Ovary (tissue), 9 donors: ENCODE measurements around the gene PUS10. TPM values are rescaled to one million over a fixed set of nuclear protein-coding genes. Genes with fewer than 3 reads are reported as not detected.

Source experiments
- DNase-seq, 5 donors: peaks; one replicate each; pipeline ENCODE4 v3.0.0-alpha.2; 2019 to 2020
- H3K27ac ChIP-seq, 2 donors: fragments of 200-600 bp; one replicate each; pipeline versions ENCODE4 v1.5.1 to v1.8.0; 2019 to 2022
- H3K27me3 ChIP-seq: fragments of 200-600 bp; one replicate; pipeline ENCODE4 v1.8.0; 2022
- H3K36me3 ChIP-seq: fragments of 200-600 bp; sonication (generic); one replicate; pipeline ENCODE4 v1.5.1; 2019
- H3K4me1 ChIP-seq: one replicate; pipeline ENCODE4 v1.8.1; 2013; ENCODE audit warnings: mild to moderate bottlenecking, moderate library complexity; ENCODE audit not compliant: insufficient read depth
- H3K4me3 ChIP-seq: fragments of 200-600 bp; sonication (generic); one replicate; pipeline ENCODE4 v1.5.1; 2017
- H3K9me3 ChIP-seq, 2 donors: fragments of 200-600 bp in 1 of 2; sonication (generic) in 1 of 2; one replicate each; pipeline versions ENCODE4 v1.5.1 to v1.8.1; 2013 to 2019; ENCODE audit warnings: mild to moderate bottlenecking in 1 of 2, moderate library complexity in 1 of 2
- CTCF ChIP-seq, 3 donors: fragments of 450-650 bp in 2 of 3; fragments of 200-600 bp in 1 of 3; IDR thresholded peaks; one replicate each; pipeline versions ENCODE4 v1.5.1 to v1.8.0; 2016 to 2022; ENCODE audit warnings: antibody characterized with exemption in 3 of 3, mild to moderate bottlenecking in 1 of 3
- EP300 ChIP-seq: sonication (generic); formaldehyde crosslinking; IDR thresholded peaks from one replicate; pipeline ENCODE4 v1.6.1; 2017; ENCODE audit warnings: antibody characterized with exemption
- POLR2A ChIP-seq: fragments of 450-650 bp; IDR thresholded peaks from one replicate; pipeline ENCODE4 v1.6.1; 2017; ENCODE audit warnings: antibody characterized with exemption, mild to moderate bottlenecking, moderate library complexity
- whole genome bisulfite sequencing, 3 donors: extraction: QIAGEN DNeasy Blood & Tissue Kit in 1 of 3; methylation state at CpG; one replicate each; pipeline versions ENCODE4 v1.1.5 to v1.1.7; 2013 to 2017; 5-methylcytosine and 5-hydroxymethylcytosine counted together
- intact Hi-C, 4 donors: fragments of 100-400 bp; cut with DNase I; formaldehyde crosslinking; loops; one replicate each; pipeline versions ENCODE4 v1.11.0 to v1.15.1; 2022 to 2023
- polyA plus RNA-seq, 2 donors: library from polyadenylated mRNA; stranded (reverse); fragments of 200-250 nt in 1 of 2; fragments of 350-450 nt in 1 of 2; fragmentation: Illumina TruSeq in 1 of 2; extraction: RNeasy Lipid Tissue Mini Kit (QIAGEN cat#74804) in 1 of 2; gene quantifications; one replicate each; pipeline ENCODE4 v1.2.3, GENCODE V29; 2013 to 2014
- total RNA-seq, 7 donors: library from RNA; depleted of rRNA in 2 of 7; stranded (reverse); fragments of >200 nt in 2 of 7; fragmentation: NEBNext Ultra II Directional in 3 of 7; extraction: Animal tissue kit (Norgen Biotek cat#: 25700) in 3 of 7; gene quantifications; one replicate each; pipeline versions ENCODE4 v1.1.0 to v1.2.4, GENCODE V29; 2016 to 2023
- donor health status: DM: no; HTN: no; CAD: no; lungs with moderate emphysema.
- donor health status: DM: no; HTN: no; CAD: no.
- donor health status: Bipolar disorder and iron deficiency.
- donor health status: DM: yes; HTN: yes; CAD: no.
- donor health status: DM: no; HTN: no; CAD: no.
- donor health status: DM: yes; HTN: yes; CAD: no.

The PUS10 gene
- total and polyA plus RNA-seq, 9 donors: 4.5 to 9.4 (median 6.7) TPM

DNA sequence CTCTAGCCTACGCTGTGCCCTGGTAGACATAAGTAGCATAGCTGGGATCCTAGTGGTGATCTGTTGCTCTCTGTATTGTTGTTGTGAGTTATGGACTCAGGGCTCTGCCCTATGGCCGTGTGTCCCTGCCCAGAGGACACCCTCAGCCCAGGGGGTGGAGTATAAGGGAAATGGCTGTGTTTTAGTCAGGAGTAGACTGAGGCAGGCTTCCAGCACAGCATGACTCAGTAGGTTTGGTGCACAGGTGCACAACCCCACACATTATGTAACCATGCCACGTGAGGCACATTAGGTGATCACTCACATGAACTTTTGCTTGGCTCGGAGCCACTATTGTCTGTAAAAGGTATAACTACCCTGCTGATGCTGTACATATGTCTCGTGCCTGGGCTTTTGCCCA lies 60.4 kb downstream of the PUS10 start:
- intact Hi-C loops: no loop called here
- no peaks in the 10 kb centered on the region for H3K9me3 ChIP-seq
- no peaks in the 10 kb centered on the region for H3K27me3 ChIP-seq
- no peaks in the 10 kb centered on the region for H3K36me3 ChIP-seq
- no peak for DNase-seq
- H3K4me3 ChIP-seq: no peak overlapping the region
- no peak overlapping the region for H3K27ac ChIP-seq
- H3K4me1 ChIP-seq: no peaks in the 10 kb centered on the region
- WGBS, 3 donors: 86 to 90% (median 89%) methylated on average over 5 of the region's 5 CpGs
- TF ChIP-seq EP300 (no peak), CTCF (IDR thresholded peaks at IDR 0.05) (no peak), POLR2A (no peak)

DNA sequence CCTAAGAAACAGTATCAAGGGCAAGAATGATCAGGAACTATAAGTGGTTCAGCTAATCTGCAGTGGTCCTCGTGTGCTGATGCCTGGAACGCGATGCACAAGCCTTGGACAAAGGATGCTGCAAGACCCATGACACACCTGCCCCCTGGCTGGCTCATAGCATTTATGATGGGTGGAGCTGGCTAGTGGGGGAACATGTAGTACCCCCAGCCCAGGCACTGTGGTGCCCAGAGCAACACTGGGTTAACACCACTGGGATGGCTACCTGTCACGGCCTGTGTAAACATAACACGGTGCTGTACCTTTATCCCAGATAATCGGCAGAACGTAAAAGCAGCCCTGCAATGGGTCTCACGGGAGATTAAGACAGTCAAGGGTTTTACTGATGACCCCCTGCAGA lies 60.8 kb downstream of the PUS10 start:
- whole genome bisulfite sequencing, 3 donors: 89 to 96% (median 89%) methylated on average over 8 of the region's 8 CpGs
- no peak for TF ChIP-seq POLR2A
- Histone ChIP-seq H3K9me3 (no peaks in the 10 kb centered on the region), H3K36me3 (no peaks in the 10 kb centered on the region), H3K4me1 (no peaks in the 10 kb centered on the region), H3K27me3 (no peaks in the 10 kb centered on the region), H3K27ac (no peak overlapping the region), H3K4me3 (no peak overlapping the region)
- intact Hi-C loops: no loop called here
- DNase-seq: no peak

DNA sequence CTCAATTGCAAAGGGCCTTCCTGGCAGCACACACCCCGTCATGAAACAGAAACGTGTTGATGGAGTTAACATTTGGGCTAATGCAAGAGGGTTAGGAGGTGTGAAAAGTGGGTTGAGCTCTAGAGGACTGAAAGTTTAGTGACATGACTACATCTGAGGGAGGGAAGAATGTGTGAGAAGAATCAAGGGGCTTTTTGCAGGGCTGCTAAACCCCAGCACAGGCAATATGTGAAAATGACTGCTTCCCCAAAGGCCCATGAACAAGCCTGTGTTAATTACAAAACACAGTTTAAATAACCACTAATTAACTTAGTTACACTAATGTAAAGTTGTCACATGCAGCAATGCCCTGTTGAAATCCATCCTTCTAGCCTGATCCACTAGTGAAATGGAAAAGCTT lies 63.9 kb downstream of the PUS10 start:
- Histone ChIP-seq H3K27ac (no peak overlapping the region), H3K4me3 (no peak overlapping the region), H3K9me3 (no peaks in the 10 kb centered on the region), H3K27me3 (no peaks in the 10 kb centered on the region), H3K36me3 (no peaks in the 10 kb centered on the region), H3K4me1 (no peaks in the 10 kb centered on the region)
- DNase-seq: no peak
- intact Hi-C loops: no loop called here
- TF ChIP-seq POLR2A (no peak), CTCF (IDR thresholded peaks at IDR 0.05) (no peak), EP300 (no peak)
- WGBS, 3 donors: 65 to 78% (median 77%) methylated on average over 2 of the region's 2 CpGs

DNA sequence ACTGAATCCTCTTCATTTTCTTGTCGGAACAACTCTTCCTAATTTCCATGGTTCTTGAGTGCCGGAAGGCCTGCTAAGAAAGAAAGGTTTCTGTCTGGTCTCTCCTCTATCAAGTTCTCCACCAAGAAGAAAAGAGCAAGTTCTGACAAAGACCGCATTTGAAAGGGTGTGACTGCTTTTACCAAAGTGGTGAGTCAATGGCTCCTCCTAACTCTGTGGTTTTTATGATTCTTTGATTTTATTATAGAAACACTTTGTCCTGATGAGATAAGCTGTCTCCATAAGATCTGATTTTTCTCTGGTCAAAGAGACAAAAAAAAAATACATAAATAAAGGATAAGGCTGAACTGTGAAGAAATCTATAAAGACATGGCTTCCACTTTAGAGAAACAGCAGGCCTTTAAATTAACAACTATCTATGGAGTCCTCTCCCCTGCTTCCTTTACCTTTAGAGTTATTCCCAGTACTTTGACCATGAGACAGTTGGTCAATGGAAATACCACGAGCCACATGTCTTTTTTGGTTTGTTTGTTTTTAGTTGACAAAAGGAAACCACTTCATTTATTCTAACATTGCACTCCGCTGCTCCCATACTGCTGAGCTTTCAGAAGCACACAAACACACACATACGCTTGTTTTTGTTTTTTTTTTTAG lies 69.0 kb downstream of the PUS10 start:
- H3K36me3 ChIP-seq: no peaks in the 10 kb centered on the region
- intact Hi-C loops: no loop called here
- no peak for TF ChIP-seq POLR2A
- no peak for TF ChIP-seq EP300
- no peak for TF ChIP-seq CTCF (IDR thresholded peaks at IDR 0.05)

GRCh38 chr2:60948161-60948560 lies 69.9 kb downstream of the PUS10 start:
- intact Hi-C loops: no loop called here
- no peak overlapping the region for H3K27ac ChIP-seq
- TF ChIP-seq CTCF (IDR thresholded peaks at IDR 0.05): no peak
- no peak for TF ChIP-seq EP300
- no peak for TF ChIP-seq POLR2A

More for the DNA sequence above, 69.0 kb downstream of the PUS10 start:
- no peaks in the 10 kb centered on the region for H3K9me3 ChIP-seq
- H3K27me3 ChIP-seq: no peaks in the 10 kb centered on the region
- H3K4me3 ChIP-seq: no peak overlapping the region
- no peak for DNase-seq
- no peaks in the 10 kb centered on the region for H3K4me1 ChIP-seq
- 88 to 95% (median 92%) methylated on average over 6 of the region's 6 CpGs for WGBS, 3 donors
- H3K27ac ChIP-seq: no peak overlapping the region

More at GRCh38 chr2:60948161-60948560, 69.9 kb downstream of the PUS10 start:
- H3K27me3 ChIP-seq: no peaks in the 10 kb centered on the region
- DNase-seq: no peak
- H3K4me3 ChIP-seq: no peak overlapping the region
- H3K4me1 ChIP-seq: no peaks in the 10 kb centered on the region
- 96 to 97% (median 97%) methylated on average over 8 of the region's 8 CpGs for WGBS, 3 donors
- no peaks in the 10 kb centered on the region for H3K36me3 ChIP-seq
- no peaks in the 10 kb centered on the region for H3K9me3 ChIP-seq
